Measurements from ENCODE around the gene PITPNC1.

PITPNC1 gene

GRCh38 chr17:67546578-67547527 lies 169.8 kb downstream of the PITPNC1 start:
- no peaks in the 10 kb centered on the region for H3K27me3 ChIP-seq (replicated peaks; ENCODE audit: control insufficient read depth, insufficient read depth, low read length)
- peak; percentile 76 for DNase-seq (ENCODE audit: extremely low read depth, insufficient read length)

DNA sequence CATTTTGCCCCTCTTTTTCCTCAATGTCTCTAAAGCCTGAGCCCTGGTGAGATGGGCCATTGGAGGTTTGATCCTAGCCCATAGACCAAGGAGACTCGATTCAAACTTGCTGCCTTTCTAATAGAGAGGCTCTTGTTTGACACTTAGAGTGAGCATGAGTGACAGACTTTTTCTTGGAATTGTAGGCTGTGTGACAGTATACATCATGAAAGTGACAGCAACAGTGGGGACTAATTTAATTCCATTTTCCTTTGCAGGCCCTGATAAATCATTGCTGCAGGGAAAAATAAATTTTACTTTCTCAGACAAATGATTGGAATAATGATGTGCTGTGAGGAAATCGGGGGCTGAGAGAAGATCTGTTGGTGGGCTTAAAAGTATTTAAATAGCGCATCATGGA lies 171.6 kb downstream of the PITPNC1 start:
- no peak for DNase-seq (ENCODE audit: extremely low read depth, insufficient read length)
- Histone ChIP-seq H3K36me3 (ENCODE audit: control insufficient read depth, insufficient read depth, low read length) (no peaks in the 10 kb centered on the region), H3K4me3 (replicated peaks; ENCODE audit: low read depth, low read length) (no peak overlapping the region), H3K27me3 (replicated peaks; ENCODE audit: control insufficient read depth, insufficient read depth, low read length) (no peaks in the 10 kb centered on the region)
- TF ChIP-seq CTCF (IDR thresholded peaks at IDR 0.05; ENCODE audit: insufficient read depth, low read length, poor library complexity, severe bottlenecking), result no peak

More at GRCh38 chr17:67546578-67547527, 169.8 kb downstream of the PITPNC1 start:
- no peak for TF ChIP-seq CTCF (IDR thresholded peaks at IDR 0.05; ENCODE audit: insufficient read depth, low read length, poor library complexity, severe bottlenecking)
- Histone ChIP-seq H3K36me3 (ENCODE audit: control insufficient read depth, insufficient read depth, low read length) (no peaks in the 10 kb centered on the region), H3K4me3 (replicated peaks; ENCODE audit: low read depth, low read length) (no peak overlapping the region)

- H3K4me3 ChIP-seq (replicated peaks; ENCODE audit: low read depth, low read length), result no peak overlapping the region
- no peaks in the 10 kb centered on the region for H3K27me3 ChIP-seq (replicated peaks; ENCODE audit: control insufficient read depth, insufficient read depth, low read length)
- DNase-seq (ENCODE audit: extremely low read depth, insufficient read length), result no peak
- H3K36me3 ChIP-seq (ENCODE audit: control insufficient read depth, insufficient read depth, low read length), result no peaks in the 10 kb centered on the region
- no peak for TF ChIP-seq CTCF (IDR thresholded peaks at IDR 0.05; ENCODE audit: insufficient read depth, low read length, poor library complexity, severe bottlenecking)
Measured at GRCh38 chr17:67549820-67550219, 172.7 kb downstream of the PITPNC1 start.

- no peaks in the 10 kb centered on the region for H3K27me3 ChIP-seq (replicated peaks; ENCODE audit: control insufficient read depth, insufficient read depth, low read length)
- H3K4me3 ChIP-seq (replicated peaks; ENCODE audit: low read depth, low read length), result no peak overlapping the region
- no peak for DNase-seq (ENCODE audit: extremely low read depth, insufficient read length)
- no peaks in the 10 kb centered on the region for H3K36me3 ChIP-seq (ENCODE audit: control insufficient read depth, insufficient read depth, low read length)
- no peak for TF ChIP-seq CTCF (IDR thresholded peaks at IDR 0.05; ENCODE audit: insufficient read depth, low read length, poor library complexity, severe bottlenecking)
Measured at GRCh38 chr17:67554634-67555033, 177.6 kb downstream of the PITPNC1 start.

DNA sequence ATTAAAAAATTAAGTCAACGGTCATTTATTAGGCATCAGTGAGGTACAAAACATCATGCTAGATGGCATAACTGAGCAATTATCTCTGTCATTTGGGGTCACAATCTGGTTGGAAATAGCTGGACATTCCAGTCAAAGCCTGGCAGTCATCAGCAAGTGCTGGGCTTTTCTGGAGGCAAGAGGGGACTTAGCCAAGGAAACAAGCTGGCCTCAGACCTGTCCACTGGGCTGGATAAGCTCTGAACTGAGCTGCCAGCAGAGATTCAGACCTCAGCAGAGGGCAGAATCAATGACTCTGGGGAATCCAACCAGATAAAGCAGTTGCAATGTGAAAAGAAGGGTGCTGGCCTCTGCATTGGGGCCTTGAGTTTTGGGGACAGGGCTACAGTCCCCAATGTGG lies 178.8 kb downstream of the PITPNC1 start:
- no peak for DNase-seq (ENCODE audit: extremely low read depth, insufficient read length)
- H3K36me3 ChIP-seq (ENCODE audit: control insufficient read depth, insufficient read depth, low read length), result no peaks in the 10 kb centered on the region; the same call in 1 of the 2 replicates
- no peak for TF ChIP-seq CTCF (IDR thresholded peaks at IDR 0.05; ENCODE audit: insufficient read depth, low read length, poor library complexity, severe bottlenecking)
- no peak overlapping the region for H3K4me3 ChIP-seq (replicated peaks; ENCODE audit: low read depth, low read length)
- H3K27me3 ChIP-seq (replicated peaks; ENCODE audit: control insufficient read depth, insufficient read depth, low read length), result no peaks in the 10 kb centered on the region
